Measurements from ENCODE around the gene LDLRAD4.

DNA sequence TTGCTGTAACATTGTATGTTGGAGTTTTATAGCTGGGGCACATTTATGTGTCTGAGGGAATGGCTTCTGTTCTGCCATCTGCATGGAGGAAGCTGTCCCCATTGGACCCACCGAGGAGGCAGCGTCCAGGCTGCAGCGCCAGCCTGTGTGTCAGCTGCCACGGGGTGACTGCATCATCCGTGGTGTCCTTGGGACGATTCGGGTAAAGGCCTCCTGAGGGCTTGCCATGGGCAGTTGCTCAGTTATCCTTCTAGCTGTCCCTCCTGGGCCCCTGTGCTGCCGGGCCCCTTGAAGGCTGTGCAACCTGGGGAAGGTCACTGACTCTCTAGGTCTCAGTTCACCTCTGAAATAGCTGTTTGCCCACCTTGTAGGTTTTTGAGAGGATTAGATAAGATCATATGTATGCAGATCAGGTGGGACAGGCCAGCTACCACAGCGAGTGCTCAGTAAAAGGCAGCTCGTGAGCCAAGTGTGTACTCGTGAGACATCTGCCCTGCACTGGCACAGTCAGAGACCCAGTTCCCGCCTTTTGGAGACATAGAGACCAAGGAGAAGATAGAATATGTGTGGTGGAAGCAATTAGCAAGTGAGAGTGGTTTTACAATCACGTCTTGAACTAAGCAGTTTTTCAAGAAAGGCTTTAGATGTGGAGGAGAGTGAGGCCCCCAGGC, 10.6 kb downstream of the LDLRAD4 start:
- TF ChIP-seq CTCF (conservative IDR thresholded peaks at IDR 0.05; ENCODE audit: low read depth, low read length): no peak
- TF ChIP-seq EZH2 (IDR thresholded peaks at IDR 0.05; ENCODE audit: low read length, unreplicated experiment): no peak
